HG02678 (cell line): ENCODE results near the gene GRID2.

Source experiments
- ATAC-seq: cut with Tn5 transposase; IDR thresholded peaks from one replicate; pipeline ENCODE4 v1.9.1; 2021; ENCODE audit warnings: mild to moderate bottlenecking, moderate library complexity; ENCODE audit not compliant: unreplicated experiment

GRID2 gene

DNA sequence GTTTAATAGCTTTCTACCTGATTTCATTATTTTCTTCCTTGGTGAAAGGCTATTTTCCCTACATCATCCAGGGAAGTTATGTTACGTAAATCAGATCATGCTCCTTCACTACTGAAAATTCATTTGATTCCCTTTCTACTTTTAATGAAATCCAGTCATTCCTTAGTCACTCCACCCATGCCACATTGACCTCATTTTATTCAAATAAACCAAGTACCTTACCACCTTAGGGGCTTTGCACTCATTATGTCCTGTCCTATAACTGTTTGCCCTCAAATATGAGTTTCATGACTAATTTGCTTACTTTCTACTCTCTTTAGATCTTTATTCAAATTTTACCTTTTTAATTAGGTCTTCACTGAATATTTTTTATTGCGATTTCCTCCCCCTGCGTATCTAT is 374.0 kb downstream of the GRID2 start:
- no peak for ATAC-seq

DNA sequence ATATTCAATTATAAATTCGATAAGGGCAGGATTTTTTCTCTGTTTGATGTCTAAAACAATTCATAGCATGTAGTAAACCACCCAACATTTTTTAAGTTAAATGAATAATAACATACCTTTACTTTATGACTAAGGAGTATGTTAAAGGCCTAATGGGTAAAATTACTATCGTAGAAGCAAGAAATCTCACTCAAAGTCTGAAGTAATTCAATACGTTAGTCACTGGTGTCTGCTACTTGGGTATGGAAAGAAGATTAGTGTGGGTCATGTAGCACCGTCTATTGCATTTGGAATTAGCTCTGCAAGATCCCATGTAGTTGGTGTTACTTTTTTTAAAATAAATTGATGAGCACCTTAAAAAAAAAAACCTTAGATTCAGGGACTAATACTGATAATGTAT is 374.5 kb downstream of the GRID2 start:
- no peak for ATAC-seq

DNA sequence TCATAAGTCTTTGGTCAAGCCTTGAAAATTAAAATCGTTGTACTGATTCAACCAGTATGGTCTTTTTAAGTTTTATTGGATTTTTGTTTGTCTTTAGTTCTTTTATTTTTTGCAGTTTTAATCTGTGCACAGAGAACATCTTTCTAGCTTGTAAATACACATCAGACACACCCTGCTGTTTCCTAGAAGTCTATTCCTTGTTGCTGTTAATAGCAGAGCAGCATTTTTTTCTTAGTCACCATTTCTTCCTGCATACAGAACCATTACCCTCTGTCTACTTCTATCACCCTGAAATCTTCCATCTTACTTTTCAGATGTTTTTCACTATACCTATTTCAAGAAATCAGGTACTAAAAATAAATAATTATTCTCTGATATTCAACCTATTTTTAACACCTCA is 375.4 kb downstream of the GRID2 start:
- no peak for ATAC-seq

DNA sequence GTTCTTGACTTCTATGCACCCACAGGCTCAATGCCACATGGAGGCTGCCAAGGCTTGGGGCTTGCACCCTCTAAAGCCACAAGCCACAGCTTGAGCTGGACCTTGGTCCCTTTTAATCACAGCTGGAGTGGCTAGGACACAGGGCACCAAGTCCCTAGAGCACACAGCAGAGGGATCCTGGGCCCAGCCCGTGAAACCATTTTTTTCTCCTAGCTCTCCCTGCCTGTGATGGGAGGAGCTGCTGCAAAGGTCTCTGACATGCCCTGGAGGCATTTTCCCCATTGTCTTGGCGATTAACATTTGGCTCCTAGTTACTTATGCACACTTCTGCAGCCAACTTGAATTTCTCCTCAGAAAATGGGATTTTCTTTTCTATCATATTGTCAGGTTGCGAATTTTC is 410.9 kb downstream of the GRID2 start:
- no peak for ATAC-seq

DNA sequence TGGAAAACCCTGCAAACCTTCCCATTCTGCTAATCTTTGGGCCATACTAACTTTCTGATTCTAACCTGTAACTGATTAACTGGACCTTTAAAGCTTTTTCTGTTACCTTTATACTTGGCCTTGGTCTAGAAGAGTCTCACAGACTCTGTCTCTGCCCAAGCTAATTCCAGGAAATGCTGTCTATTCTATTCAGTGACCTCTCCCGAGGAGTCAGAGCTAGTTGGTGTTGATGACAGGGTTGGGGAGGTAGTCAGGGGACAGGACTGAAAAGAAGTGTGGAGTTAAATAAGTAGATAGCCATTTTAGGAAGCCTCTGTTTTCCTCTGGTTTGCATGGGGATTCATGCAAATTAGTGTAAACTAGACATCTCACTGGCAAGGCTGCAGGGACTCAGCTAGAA is 429.5 kb downstream of the GRID2 start:
- no peak for ATAC-seq

DNA sequence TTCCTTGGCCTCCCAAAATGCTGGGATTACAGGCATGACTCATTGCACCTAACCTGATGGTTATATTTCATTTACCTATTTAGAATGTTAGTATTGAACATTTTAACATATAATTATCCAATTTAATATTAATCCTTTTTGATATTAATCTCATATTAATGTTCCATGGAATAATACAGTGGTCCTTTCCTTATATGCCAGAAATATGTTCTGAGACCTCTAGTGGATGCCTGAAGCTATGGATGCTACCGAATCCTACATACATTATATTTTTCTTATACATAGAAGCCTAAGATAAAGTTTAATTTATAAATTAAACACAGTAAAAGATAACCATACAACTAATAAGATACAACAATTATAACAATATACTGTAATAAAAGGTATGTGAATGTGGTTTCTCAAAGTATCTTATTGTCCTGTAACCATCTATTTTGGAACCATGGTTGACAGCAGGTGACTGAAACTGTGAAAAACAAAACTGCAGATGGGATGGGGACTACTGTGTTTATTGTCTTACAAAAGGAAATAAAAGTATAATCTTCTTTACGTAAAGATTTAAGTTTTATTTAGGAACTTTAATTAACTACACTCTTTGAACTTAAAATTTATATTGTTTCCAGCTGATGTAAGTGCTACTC is 431.4 kb downstream of the GRID2 start:
- ATAC-seq, result no peak

DNA sequence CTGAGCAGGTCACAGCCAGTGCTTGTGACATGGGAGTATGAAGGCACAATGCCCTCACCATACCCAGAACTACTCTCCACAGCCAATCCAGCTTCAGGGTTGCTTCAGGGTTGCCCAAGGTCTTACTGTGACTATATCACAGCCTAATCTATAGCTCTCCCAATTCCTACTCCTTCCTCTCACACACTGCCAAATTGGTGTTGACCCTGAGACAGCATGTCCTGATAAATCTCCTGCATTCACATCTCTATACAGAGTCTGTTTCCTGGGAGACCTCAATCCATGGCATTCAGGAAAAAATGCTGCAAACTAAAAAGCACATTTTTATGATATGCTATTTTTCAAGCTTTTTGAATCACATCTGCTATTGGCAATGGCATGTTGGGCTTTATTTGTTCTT is 456.7 kb downstream of the GRID2 start:
- no peak for ATAC-seq

DNA sequence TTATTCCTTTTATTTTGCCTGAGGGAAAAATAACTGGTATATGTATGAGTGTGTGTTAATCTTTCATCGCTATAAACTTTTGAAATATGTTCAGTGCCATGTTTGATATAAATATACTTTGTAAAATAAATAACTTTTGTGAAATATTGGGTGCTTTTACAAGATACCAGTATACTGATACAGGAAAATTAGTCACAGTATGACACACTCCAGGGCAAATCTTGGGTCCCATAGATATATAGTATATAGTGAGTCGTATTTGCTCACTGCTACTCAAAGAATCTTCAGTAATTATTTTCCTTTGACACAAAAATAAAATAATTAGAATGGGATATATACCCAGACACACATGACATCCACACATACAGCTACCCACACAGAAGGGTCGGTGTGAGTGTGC is 472.3 kb downstream of the GRID2 start:
- ATAC-seq, result no peak

DNA sequence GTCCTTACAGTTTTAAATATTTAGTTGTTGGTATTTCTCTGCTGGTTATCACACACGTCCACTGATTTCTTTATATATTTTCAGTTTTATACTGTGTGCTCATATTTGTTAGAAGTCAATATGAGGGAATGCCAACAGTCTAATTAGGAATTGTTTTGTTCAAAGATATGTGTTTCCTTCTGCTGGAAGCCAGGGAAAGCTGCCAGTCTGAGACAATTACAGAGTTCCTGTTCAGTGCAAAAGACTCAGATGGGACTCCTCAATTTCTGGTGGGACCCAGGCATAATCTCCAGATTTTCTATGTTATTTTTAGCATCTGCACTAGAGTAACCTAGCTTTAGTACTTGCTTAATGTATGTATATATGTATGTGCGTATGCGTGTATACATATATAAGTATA is 486.0 kb downstream of the GRID2 start:
- ATAC-seq, result no peak

DNA sequence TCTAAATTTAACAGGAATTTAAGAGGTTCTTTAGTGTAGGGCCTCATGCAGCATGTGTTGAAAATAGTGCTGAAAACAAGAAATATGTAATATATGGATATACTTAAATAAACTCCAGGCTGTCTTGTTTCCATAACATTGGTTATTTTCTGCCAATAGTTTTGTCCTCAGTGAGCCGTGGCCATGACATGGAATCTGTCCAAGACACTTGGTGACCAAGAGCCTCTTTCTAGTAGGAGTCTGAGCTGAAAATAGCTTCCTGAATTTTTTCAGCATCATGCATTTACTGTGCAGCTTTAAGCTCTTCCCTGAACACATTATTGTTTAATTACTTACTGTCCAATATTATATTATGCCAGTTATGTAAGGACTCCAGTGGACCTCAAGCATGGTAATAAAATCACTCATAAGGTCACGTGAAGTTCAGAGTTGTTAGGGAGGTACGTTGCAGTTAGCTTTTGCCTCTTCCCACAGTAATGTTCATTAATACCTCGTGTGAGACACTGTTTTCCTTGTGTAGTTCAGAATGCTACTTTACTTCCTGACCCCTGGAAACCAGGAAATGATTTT is 488.2 kb downstream of the GRID2 start:
- no peak for ATAC-seq

DNA sequence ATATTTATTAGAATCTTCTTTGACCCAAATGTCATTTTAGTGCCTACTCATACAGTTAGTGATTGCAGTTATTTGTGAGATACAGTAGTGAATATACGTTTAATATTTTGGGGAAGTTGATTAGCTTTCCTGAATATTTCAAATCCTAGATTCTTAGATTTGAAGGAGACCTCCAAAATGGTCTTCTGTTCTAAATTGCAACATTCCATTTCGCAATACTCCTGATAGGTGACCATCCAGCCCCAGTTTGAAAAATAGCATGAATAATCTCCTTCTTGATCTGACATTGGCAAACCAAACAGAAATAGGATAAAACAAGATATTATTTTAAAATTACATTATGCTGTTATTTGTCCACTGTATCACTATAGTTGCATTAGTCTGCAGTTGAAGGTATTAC is 505.6 kb downstream of the GRID2 start:
- ATAC-seq, result no peak

DNA sequence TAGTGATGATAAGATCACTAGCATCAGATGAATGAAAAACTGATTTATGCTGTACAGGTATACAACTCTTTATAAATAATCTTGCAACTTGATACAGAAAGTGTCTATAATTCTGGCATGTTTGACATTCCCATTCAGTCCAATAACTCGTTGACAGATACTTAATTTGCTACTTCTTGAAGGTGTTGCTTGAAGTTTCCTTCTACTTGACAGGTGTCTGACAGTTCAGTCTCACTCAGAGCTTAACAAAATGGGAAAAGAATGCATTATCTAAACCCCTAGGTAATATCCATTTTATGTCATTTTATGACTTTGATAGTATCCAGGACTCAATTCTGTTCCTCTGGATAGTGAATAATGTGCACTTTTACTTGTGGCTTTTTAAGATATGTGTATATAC is 508.9 kb downstream of the GRID2 start:
- ATAC-seq, result no peak

DNA sequence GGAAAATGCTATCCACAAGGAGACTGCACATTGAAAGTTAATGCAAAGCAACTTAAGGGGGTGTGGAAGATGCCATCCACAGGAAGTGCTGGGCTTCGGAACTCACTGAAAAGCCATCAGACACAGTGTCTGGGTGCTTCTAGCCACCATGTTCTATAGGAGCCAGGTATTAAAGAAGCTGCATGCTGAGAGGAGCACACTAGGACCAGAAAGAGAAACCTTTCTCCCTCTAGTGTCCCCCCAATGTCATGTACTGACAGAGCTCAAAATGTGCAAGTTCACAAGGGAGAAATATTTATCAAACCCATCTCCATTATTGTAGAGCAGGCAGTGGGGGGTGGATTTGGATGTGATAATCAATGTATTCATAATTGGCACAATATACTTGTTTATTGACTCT is 510.9 kb downstream of the GRID2 start:
- no peak for ATAC-seq

DNA sequence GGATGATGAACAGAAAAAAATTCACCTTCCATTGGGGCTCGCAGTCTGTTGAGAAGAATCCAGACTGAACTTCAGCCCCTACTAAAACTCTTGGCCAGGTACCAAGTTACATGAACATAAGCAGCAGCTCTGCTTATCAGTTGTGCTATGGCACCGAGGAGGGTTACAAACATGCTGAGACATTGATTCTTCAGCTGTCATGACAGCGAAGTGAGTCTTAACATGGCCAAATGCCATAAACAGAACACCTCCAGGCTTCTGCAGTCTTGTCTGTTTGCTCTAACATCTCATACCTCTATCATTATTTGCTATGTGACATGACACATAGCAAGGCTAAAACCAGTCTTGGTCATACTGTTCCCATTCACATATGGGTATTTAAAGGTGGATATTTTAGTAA is 521.5 kb downstream of the GRID2 start:
- ATAC-seq, result no peak

DNA sequence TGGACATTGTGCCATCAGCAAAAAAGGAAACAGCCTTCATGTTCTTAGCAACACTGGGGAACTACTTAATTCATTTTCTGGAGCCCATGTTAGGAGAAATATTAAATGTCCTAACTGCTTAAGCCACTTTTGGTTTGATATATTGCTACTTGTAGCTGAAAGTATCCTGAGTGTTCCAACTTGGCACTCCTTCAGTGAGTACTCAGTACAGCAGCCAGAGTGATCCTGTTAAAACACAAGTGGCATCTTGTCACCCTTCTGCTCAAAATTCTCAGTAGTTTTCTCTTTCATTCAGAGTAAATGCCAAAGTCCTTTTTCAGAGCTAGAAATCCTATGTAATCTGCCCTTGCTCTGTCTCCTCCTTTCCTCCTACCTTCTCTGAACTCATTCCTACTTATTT is 522.0 kb downstream of the GRID2 start:
- no peak for ATAC-seq

DNA sequence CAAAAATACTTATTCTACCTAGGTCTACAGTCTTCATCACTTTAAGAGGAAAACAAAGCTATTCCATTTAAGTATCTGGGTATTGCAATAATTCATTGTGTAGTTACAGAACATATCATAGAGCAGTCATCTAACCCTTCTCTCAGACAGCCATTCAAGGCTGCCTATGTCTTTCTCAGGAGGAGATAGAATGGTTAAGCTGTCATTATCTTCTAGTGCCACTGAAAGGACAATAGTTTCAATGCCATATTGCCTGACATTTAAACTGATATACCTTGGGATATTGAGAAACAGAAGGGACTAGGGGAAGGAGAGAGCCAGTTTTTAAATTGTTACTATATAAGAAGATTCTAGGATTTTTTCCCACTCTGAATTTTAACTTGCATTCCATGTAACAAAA is 527.0 kb downstream of the GRID2 start:
- ATAC-seq, result no peak

DNA sequence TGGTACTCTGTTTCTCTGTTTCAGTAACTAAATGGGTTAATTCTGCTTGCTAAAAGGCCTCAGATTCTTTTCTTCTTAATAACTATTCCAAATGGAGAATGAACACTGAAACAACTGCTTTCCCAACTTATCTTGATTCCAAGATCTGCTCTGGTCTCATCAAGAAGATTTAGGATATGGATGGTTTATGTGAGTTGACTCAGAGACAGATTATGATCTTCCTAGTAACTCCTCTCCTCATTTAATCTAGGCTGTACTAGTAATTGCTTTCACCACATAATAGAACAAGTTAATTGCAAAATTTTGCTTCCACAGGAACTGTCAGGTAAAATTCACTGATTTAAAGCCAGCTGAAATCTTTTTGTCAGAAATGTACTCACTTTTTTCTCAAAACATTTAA is 537.1 kb downstream of the GRID2 start:
- ATAC-seq, result no peak

DNA sequence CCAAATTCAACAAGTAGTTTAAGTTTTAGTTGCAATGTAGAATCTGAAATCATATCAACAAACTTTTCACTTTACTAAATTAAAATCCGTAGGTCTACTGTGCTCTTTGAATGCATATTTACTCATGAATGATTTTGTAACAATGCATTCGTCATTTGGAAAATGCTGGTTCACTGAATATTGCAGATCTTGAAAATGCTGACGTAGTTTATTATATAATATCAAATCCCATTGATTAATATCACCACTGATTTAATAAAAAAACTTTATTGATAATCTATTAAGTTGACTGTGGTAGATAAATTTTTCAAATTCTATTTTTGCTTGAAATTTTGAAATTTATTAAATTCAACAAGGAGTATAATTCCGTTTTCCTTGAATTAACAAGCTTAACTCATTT is 540.0 kb downstream of the GRID2 start:
- ATAC-seq, result no peak

DNA sequence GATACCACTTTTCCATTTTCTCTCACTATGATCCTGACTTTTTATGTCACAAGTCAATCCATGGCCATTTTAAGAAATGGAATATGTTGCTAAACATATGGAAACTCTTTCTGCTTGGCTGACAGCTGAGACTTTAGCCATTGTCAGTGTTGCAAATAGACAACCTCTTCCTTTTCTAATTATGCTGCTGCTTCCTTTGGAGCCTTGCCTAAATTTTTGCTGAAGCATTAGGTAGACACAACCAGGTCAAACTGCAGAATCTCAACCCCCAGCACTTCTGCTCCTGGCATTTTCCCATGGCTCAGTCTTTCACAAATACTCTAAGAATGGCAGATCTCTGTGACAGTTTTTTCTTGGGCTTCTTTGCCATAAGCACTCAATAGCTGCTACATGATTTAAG is 543.3 kb downstream of the GRID2 start:
- ATAC-seq, result no peak

DNA sequence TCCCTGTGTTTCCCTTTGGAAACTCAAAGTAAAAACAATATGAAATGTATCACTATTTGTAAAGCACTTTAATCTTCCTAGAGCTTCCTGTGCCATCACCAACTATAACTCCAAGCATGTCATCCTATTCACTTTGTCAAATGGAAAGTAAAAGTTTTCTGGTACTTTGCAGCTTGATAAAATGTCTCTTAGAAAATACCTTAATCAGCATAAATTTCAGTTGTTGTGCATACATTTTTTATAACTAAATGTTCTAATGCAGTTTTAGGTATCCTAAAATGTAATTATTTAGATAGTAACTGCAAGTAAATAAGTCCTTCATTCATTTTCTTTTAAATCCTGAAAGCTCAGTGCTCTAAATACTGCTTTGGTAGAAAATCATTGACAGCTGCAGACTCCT is 558.7 kb downstream of the GRID2 start:
- ATAC-seq, result no peak

DNA sequence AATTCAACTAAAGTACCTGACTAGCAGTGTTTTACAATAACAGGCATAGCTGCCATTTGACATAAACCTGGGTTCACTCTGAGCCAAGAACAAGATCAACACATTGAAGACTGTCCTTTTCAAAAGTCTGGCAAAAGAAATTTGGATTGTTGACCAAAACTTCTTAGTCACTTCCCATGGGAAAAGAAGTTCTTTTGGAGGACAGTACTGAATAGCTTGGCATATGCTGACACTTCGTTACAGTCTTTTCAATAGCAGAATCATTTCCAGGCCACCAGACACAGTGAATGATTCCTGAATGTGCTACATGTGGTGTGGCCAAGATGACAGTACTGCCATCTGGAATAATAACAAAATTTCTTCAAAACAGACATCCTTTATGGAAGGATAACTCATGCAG is 560.3 kb downstream of the GRID2 start:
- ATAC-seq, result no peak

DNA sequence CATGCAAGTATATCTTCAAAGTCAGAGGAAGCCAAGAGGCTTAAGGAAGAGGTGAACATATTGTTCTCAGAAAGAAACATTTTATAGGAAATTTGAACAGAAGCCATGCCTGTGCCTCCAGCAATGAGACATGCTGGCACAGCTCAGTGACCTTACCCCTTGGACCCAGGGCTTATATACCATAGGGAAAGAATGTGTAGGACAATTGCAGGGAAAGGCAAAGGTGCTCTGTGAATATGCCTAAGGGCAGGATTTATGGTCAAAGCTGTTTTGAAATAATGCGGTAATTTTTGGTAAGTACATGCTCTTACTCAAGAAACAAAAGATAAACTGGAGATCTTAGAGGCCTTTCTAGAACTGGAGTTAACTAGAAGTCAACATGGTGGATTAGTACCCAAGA is 568.8 kb downstream of the GRID2 start:
- no peak for ATAC-seq

DNA sequence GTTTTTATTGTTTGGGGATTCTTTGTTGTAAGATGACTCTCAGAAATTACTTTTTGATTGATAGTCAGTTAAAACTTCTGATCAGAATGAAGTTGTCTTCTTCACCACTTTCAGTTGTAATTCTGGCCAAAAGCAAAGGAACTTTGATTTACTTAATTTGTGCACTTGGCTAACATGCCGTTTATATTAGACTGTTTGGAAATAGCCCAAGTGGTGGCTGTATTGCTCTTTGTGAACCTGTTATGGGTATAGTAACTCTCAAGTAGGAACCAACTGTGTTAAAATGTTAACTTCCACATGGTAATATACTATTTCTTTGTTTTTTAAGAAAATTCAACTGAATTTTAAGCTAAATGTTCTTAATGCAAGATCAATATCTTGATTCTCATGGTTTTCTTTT is 581.9 kb downstream of the GRID2 start:
- no peak for ATAC-seq
